B cell (primary cell): ENCODE results near the gene GABRE. TPM values are rescaled to one million over a fixed set of nuclear protein-coding genes. Genes with fewer than 3 reads are reported as not detected.

Experiments used
- ATAC-seq: fragments of 200-7000 bp; cut with Tn5 transposase; one replicate; pipeline ENCODE4 v1.10.0; 2021; ENCODE audit warnings: low read depth, mild to moderate bottlenecking, moderate number of reproducible peaks, moderate library complexity
- CTCF ChIA-PET: fragments of 350-600 bp; sonication (Branson Sonifier 250); formaldehyde crosslinking; loops from one replicate; lab custom pipeline; 2021; ENCODE audit warnings: antibody characterized with exemption, inconsistent platforms; lab: Charles Lee
- POLR2A ChIA-PET: fragments of 350-600 bp; sonication (Branson Sonifier 250); formaldehyde crosslinking; loops from one replicate; lab custom pipeline; 2021; ENCODE audit warnings: antibody characterized with exemption; lab: Charles Lee
- DNase-seq: peaks from one replicate; pipeline ENCODE4 v3.0.0; 2013
- H2AFZ ChIP-seq: 2 replicates; pipeline ENCODE4 v1.6.1; 2012; ENCODE audit warnings: mild to moderate bottlenecking, low read depth, low read length; ENCODE audit not compliant: insufficient read depth, poor library complexity, severe bottlenecking
- H3K27ac ChIP-seq, 2 donors: 1 replicate in 1 of 2; 2 replicates in 1 of 2; pipeline ENCODE4 v1.5.1; 2012 to 2013; ENCODE audit warnings: low read length in 2 of 2, mild to moderate bottlenecking in 2 of 2, moderate library complexity in 1 of 2
- H3K27me3 ChIP-seq, 4 experiments: fragments of 200-600 bp in 1 of 4; sonication (generic) in 1 of 4; replicated peaks in 1 of 4; 1 replicate in 2 of 4; 2 replicates in 2 of 4; pipeline versions ENCODE4 v1.6.1 to v1.7.0; 2013 to 2016; ENCODE audit warnings: low read length in 3 of 4, mild to moderate bottlenecking in 2 of 4, mixed read lengths in 1 of 4, moderate library complexity in 1 of 4; ENCODE audit not compliant: insufficient read depth in 4 of 4, control insufficient read depth in 3 of 4; ENCODE audit errors: control extremely low read depth in 1 of 4
- H3K36me3 ChIP-seq, 2 experiments: replicated peaks in 1 of 2; 1 replicate in 1 of 2; 2 replicates in 1 of 2; pipeline versions ENCODE4 v1.6.1 to v1.7.1; 2013; ENCODE audit warnings: low read length in 1 of 2; ENCODE audit not compliant: insufficient read depth in 2 of 2, control insufficient read depth in 1 of 2; ENCODE audit errors: control extremely low read depth in 1 of 2, extremely low read depth in 1 of 2
- H3K4me1 ChIP-seq, 2 donors: fragments of 200-600 bp in 1 of 2; sonication (generic) in 1 of 2; 1 replicate in 1 of 2; 2 replicates in 1 of 2; pipeline versions ENCODE4 v1.5.1 to v1.6.1; 2013 to 2017; ENCODE audit warnings: low read length in 2 of 2; ENCODE audit not compliant: control insufficient read depth in 2 of 2, insufficient read depth in 2 of 2
- H3K4me2 ChIP-seq: replicated peaks from 2 replicates; pipeline ENCODE3; 2012; ENCODE audit warnings: mild to moderate bottlenecking, low read depth, low read length; ENCODE audit not compliant: poor library complexity, severe bottlenecking
- H3K4me3 ChIP-seq, 5 experiments: fragments of 200-600 bp in 1 of 5; sonication (generic) in 1 of 5; 1 replicate in 3 of 5; 2 replicates in 2 of 5; pipeline versions ENCODE4 v1.5.1 to v1.7.0; 2011 to 2016; ENCODE audit warnings: low read length in 4 of 5, mild to moderate bottlenecking in 4 of 5, low read depth in 2 of 5, control low read depth in 1 of 5, moderate library complexity in 1 of 5; ENCODE audit not compliant: insufficient read depth in 1 of 5; ENCODE audit errors: control extremely low read depth in 1 of 5, extremely low read depth in 1 of 5
- H3K79me2 ChIP-seq: fragments of 200-600 bp; sonication (generic); one replicate; pipeline ENCODE4 v1.6.0; 2016; ENCODE audit warnings: low read length; ENCODE audit not compliant: control insufficient read depth, insufficient read depth
- H3K9ac ChIP-seq: fragments of 200-600 bp; sonication (generic); 2 replicates; pipeline ENCODE4 v1.6.1; 2017; ENCODE audit warnings: mild to moderate bottlenecking, low read length, moderate library complexity
- H3K9me3 ChIP-seq, 3 donors: one replicate each; pipeline versions ENCODE4 v1.6.1 to v1.7.1; 2013; ENCODE audit warnings: low read length in 2 of 3; ENCODE audit not compliant: control insufficient read depth in 2 of 3, insufficient read depth in 1 of 3; ENCODE audit errors: control extremely low read depth in 1 of 3
- H4K20me1 ChIP-seq: 2 replicates; pipeline ENCODE4 v1.6.0; 2012; ENCODE audit warnings: mild to moderate bottlenecking, low read length; ENCODE audit not compliant: insufficient read depth, control insufficient read depth, poor library complexity, severe bottlenecking
- H3K27ac Mint-ChIP-seq: one replicate; pipeline ENCODE4 v1.8.0; 2021; ENCODE audit warnings: mixed read lengths
- H3K27me3 Mint-ChIP-seq: one replicate; pipeline ENCODE4 v1.8.0; 2021; ENCODE audit warnings: mixed read lengths
- H3K4me1 Mint-ChIP-seq: one replicate; pipeline ENCODE4 v1.8.0; 2021; ENCODE audit warnings: mixed read lengths
- H3K4me3 Mint-ChIP-seq: one replicate; pipeline ENCODE4 v1.8.0; 2021; ENCODE audit warnings: mixed read lengths
- H3K9me3 Mint-ChIP-seq: one replicate; pipeline ENCODE4 v1.8.0; 2022; ENCODE audit warnings: mixed read lengths; ENCODE audit not compliant: insufficient read depth
- EZH2 ChIP-seq: IDR thresholded peaks from 2 replicates; pipeline ENCODE4 v1.6.1; 2012; ENCODE audit warnings: borderline replicate concordance, low read depth, mild to moderate bottlenecking, moderate library complexity, low read length; ENCODE audit not compliant: insufficient read depth, poor library complexity, severe bottlenecking
- WGBS: methylation state at CpG from one replicate; pipeline ENCODE4 v1.1.5; 2013; ENCODE audit warnings: missing lambda C conversion rate; ENCODE audit not compliant: insufficient coverage; 5-methylcytosine and 5-hydroxymethylcytosine counted together
- intact Hi-C: fragments of 100-400 bp; cut with micrococcal nuclease; formaldehyde crosslinking; loops from one replicate; pipeline ENCODE4 v1.10.0; 2022
- polyA plus RNA-seq: library from polyadenylated mRNA; depleted of rRNA; stranded (reverse); fragments of >200 nt; gene quantifications from 2 replicates; pipeline ENCODE4 v1.2.3, GENCODE V29; 2012
- total RNA-seq, 2 donors: library from RNA; stranded (reverse); fragments of 120-200 nt in 1 of 2; gene quantifications; 1 replicate in 1 of 2; 2 replicates in 1 of 2; pipeline versions ENCODE4 v1.2.3 to v1.2.4, GENCODE V29; 2013 to 2022
- TF ChIP-seq, protein P1 (sequence below): fragments of 200-600 bp; IDR thresholded peaks from one replicate; pipeline ENCODE4 v1.8.0; 2022; ENCODE audit warnings: antibody characterized with exemption, mild to moderate bottlenecking

Gene GABRE
- total and polyA plus RNA-seq, 2 donors (not counting 1 experiment from before 2014, with no cell fraction given) = not detected

GRCh38 chrX:151975736-151976275 lies 1.3 kb upstream of the GABRE start:
- Mint-ChIP-seq H3K4me3 (no peak overlapping the region), H3K27ac (no peak overlapping the region), H3K4me1 (no peaks in the 10 kb centered on the region), H3K27me3 (peaks cover 15% of the 10 kb centered on the region), H3K9me3 (no peaks in the 10 kb centered on the region)
- Histone ChIP-seq H4K20me1 (no peaks in the 10 kb centered on the region), H2AFZ (no peak overlapping the region), H3K9ac (no peak overlapping the region), H3K9me3 (no peaks in the 10 kb centered on the region), H3K27me3 (no peaks in the 10 kb centered on the region), H3K27ac (no peak overlapping the region), H3K79me2 (no peaks in the 10 kb centered on the region), H3K4me1 (no peaks in the 10 kb centered on the region), H3K4me3 (no peak overlapping the region), H3K4me2 (no peak overlapping the region), H3K36me3 (no peaks in the 10 kb centered on the region)
- DNase-seq (no peak), ATAC-seq (no peak)
- ChIA-PET CTCF (no interaction called here), POLR2A (no interaction called here)
- TF ChIP-seq EZH2 = no peak
- TF ChIP-seq, protein P1, sequence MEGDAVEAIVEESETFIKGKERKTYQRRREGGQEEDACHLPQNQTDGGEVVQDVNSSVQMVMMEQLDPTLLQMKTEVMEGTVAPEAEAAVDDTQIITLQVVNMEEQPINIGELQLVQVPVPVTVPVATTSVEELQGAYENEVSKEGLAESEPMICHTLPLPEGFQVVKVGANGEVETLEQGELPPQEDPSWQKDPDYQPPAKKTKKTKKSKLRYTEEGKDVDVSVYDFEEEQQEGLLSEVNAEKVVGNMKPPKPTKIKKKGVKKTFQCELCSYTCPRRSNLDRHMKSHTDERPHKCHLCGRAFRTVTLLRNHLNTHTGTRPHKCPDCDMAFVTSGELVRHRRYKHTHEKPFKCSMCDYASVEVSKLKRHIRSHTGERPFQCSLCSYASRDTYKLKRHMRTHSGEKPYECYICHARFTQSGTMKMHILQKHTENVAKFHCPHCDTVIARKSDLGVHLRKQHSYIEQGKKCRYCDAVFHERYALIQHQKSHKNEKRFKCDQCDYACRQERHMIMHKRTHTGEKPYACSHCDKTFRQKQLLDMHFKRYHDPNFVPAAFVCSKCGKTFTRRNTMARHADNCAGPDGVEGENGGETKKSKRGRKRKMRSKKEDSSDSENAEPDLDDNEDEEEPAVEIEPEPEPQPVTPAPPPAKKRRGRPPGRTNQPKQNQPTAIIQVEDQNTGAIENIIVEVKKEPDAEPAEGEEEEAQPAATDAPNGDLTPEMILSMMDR = no peak
- intact Hi-C loops = no loop called here
- WGBS = 80% methylated on average over 5 of the region's 5 CpGs

DNA sequence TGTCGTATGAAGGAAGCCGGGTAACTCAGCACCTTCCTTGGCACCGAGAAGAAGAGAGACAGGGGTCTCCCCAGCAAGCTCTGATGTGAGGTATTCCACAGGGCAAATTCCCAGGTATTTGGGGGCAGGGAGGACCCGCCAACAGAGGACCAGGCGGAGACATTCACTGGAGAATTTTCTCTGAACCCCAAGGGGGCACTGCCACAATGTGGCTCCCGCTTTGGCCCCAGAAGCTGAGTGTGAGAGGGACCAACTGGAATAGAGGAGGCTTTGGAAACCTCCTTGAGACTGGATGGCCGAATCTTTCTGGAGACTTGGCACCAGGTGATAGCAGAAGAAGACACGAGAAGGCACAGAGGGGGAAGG lies 735 bp upstream of the GABRE start:
- Histone ChIP-seq H3K27me3 (no peaks in the 10 kb centered on the region), H3K9me3 (no peaks in the 10 kb centered on the region), H3K4me3 (no peak overlapping the region), H2AFZ (no peak overlapping the region), H3K36me3 (no peaks in the 10 kb centered on the region), H3K27ac (no peak overlapping the region), H4K20me1 (no peaks in the 10 kb centered on the region), H3K79me2 (no peaks in the 10 kb centered on the region), H3K9ac (no peak overlapping the region), H3K4me2 (no peak overlapping the region), H3K4me1 (no peaks in the 10 kb centered on the region)
- intact Hi-C loops = no loop called here
- ATAC-seq = no peak
- Mint-ChIP-seq H3K4me1 (no peaks in the 10 kb centered on the region), H3K9me3 (no peaks in the 10 kb centered on the region), H3K4me3 (no peak overlapping the region), H3K27ac (no peak overlapping the region), H3K27me3 (peaks cover 15% of the 10 kb centered on the region)
- DNase-seq = no peak
- no peak for TF ChIP-seq EZH2
- TF ChIP-seq, protein P1 = no peak
- WGBS = 100% methylated on average over 3 of the region's 8 CpGs
- ChIA-PET CTCF (no interaction called here), POLR2A (no interaction called here)
